Activated CD4-positive, alpha-beta T cell treated with anti-CD3 and anti-CD28 coated beads for 4 hours (primary cell): Measurements from ENCODE around the gene CUL7.
"Not testable (repeated sequence)": the region's sequence is repeated elsewhere in the genome, so short reads cannot be mapped to it uniquely, and the experiment has no call there.

Experiments
- DNase-seq, 2 donors: peaks; one replicate each; pipeline ENCODE4 v3.0.0-alpha.2; 2020

CUL7 gene

DNA sequence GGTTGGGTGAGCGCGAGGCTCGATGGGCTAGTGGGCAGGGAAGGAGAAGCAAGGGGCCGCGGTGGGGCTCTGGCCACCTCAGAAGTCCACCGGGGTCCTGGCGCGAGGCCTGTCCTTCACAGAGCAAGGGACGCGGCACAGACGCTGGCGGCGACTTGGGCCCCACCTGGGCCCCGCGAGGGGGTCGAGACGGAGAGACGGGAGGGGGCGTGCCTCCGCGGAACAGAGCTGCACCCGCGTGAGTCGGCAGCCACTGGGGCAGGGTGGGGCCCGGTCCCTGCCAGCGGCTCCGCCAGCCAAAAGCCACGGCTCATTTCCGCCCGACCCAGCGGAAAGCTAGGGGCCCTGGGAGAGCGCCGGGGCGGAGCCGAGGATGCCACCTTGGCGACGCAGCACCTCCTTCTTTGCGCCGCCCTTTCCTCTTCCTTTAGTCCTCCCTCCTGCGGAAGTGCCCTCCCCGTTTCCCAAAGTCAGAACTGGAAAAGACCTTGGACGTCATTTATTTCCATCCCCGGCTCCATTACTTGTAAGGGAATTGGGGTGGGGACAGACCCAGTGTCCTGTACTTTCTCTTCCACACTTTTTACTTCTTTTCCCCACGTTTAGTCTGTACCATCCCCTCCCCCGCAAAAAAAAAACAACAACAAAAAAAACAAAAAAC lies at the start of gene CUL7:
TSS of gene CUL7 (minus strand) at position 307 of the 661 bp plus-strand sequence. CDS start 1,063 bp downstream, outside the sequence.
- peak; percentile 83 to 85 for DNase-seq

DNA sequence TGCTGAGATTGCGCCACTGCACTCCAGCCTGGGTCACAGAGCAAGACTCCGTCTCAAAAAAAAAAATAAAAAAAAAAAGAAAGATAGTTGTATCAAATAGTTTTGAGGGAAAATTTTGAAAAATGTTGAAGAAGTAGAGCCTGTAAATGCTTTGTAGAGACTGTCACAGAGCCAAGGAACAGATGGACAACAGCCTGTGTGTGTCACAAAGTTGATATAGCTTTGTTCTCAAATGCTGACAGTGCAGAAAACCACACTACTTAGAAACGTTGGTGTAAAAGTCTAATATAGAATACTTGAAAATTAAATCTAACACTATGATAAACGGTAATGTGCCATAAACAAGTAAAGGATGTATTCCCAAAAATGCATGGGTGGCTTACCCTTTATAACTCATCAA lies 47.8 kb upstream of the CUL7 start:
- DNase-seq: no peak

DNA sequence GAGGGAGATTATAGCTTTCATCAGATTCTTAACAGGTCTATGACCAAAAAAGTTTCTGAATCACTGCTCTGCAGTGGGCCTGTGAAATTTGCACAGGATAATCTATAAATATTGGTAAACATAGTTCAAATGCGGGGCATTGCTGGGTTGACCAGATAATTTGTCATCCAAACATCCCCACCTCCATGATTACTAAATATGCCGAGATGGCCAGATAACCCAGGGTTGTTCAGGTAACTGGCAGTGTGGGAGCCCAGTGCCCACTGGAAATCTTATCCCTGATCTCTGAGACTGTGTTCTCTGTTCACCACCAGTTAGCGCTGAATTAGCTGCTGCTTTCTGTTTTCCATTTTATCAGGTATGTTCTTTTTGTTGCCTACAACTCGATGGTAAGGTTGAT lies 43.9 kb upstream of the CUL7 start:
- DNase-seq: no peak

DNA sequence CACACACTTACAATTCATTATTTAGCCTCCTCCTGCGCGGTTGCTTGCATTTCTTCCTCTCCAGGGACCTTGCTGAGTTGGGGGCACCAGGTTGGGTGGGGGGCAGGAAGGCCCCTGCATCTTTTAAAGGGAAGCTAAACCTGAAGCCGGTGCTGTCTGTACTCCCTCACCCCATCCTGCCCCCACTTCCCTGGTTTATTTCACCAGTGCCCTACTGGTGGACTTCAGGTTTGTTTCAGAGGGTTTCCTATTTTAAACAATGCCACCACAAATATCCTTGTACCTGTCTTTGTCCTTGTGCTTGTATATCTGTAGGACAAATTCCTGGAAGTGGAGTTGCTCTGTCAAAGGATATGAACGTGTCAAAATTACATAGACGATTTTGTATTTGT lies 43.4 kb upstream of the CUL7 start:
- DNase-seq: no peak

DNA sequence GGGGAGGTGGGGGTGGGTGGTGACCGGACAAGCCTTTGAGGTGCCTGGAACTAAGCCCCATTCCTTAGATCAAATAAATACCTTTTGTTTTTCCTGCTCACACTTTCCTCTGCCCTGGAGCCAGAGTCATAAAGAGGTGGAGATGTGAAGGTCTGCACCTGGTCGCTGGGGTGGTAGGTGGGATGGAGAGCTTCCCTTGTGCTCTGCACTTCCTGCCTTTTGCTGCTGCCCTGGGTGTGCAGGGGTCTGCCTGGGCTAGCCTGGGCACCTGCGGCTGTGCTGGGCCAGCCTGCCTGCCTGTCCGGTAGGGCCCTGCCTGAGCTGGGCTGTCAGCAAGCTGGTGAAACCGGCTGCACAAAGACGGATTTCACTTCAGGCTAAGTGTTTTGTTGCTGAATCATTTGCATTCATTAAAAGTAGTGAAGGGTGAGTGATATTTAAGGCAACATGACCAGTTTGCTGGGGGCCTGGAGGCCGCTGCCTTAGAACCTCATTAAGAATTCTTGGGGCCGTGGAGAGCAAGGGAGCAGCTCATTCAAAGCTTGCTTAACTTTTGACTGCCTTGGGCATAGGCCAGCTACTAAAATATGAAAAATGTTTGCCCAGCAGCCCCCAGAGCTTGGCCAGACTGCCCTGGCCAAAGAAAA lies 42.9 kb upstream of the CUL7 start:
- DNase-seq: no peak

DNA sequence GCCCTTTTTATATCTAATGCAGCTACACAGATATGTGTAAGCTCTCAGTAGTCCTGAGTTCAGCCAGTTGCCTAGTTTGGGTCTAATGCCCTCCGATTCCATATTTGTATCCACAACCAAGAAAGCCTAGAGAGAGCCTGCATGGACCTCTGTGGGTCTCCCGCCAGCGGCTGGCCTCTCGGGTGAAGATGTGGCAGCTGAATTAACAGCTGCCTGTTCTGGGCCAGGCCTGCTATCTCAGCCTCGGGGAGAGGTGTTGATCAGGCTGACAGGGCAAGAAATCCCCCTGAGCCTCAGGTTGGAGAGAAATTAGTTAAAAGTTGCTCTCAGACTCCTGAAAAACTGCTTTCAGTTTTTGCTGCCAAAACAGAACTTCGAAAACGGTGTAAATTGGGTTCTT lies 42.3 kb upstream of the CUL7 start:
- DNase-seq: no peak

DNA sequence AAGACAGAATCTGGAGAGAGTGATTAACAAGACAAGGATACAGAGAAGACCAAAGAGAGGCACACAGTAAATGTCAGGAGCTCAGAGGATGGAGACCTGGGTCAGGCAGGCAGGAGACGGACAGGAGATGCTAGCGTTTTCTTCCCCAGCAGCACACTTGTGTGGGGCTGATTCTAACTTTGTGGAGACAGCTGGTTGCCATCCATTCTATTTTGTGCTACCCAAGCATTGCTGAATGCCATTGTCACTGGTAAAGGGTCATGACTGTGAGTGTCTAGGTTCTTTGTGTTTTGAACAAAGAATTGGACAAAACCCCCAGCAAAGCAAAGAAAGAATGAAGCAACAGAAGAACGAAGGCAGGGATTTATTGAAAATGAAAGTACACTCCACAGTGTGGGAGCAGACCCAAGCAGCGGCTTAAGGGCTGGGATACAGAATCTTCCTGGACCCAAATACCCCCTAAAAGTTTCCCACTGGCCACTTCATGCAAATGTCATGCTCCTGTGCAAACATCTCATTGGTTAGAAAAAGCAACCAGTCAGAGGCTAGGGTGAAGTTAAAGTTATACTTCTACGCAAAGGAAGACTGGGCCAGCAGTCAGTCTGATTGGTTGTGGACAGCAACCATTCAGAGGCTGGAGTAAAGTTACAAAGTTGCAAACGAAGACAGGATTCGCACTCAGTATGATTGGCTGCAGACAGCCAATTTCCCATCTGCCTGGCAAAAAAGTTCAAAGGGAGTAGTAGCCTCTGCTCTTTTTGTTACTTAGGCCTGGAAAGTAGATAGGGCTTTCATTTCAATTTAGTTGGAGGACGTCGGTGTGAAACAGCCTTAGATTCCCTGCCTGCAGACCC lies 40.0 kb upstream of the CUL7 start:
- DNase-seq: no peak

DNA sequence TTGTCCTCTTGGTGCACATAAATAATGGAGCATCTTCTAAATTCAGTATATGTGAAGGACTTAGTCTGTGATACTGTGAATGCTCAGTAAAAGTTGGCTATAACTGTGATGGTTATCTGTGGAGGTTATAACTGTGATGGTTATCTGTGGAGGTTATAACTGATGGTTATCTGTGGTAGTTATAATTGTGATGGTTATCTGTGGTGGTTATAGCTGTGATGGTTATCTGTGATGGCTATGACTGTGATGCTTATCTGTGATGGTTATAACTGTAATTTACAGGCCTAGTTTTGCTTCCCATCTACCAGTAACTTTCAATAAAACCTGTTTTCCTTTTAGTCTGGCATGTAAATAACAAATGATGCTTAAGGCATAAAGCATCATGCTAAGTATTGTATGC lies 39.0 kb upstream of the CUL7 start:
- DNase-seq: no peak

DNA sequence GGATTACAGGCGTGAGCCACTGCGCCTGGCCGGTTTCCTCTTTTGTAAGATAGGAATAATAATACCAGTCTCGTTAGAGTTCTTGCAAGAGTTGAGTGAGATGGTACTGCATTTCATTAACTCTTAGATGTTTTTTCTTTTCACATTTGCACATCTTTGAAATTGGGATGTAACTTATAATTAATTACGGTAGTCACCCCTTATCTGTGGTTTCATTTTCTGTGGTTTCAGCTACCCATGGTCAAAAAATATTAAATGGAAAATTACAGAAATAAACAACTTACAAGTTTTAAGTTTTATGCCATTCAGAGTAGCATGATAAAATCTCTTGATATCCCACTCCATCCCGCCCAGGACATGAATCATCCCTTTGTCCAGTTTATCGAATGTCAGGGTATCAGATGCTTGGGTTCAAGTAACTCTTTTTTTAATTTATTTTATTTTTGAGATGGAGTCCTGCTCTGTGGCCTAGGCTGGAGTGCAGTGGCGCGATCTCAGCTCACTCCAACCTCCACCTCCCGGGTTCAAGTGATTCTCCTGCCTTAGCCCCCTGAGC lies 37.9 kb upstream of the CUL7 start:
- DNase-seq: no peak

DNA sequence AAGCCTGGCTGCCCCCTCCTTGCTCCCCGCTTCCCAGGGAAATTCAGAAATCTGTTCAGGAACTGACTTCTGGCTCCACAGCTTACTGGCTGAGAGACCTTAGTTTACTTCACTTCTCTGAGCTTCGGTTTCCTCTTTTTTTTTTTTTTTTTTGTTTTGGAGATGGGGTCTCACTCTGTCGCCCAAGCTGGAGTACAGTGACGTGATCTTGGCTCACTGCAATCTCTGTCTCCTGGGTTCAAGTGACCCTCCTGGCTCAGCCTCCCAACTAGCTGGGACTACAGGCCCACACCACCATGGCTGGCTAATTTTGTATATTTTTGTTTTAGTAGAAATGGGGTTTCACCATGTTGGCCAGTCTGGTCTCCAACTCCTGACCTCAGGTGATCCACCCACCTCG lies 37.4 kb upstream of the CUL7 start:
- no peak for DNase-seq

DNA sequence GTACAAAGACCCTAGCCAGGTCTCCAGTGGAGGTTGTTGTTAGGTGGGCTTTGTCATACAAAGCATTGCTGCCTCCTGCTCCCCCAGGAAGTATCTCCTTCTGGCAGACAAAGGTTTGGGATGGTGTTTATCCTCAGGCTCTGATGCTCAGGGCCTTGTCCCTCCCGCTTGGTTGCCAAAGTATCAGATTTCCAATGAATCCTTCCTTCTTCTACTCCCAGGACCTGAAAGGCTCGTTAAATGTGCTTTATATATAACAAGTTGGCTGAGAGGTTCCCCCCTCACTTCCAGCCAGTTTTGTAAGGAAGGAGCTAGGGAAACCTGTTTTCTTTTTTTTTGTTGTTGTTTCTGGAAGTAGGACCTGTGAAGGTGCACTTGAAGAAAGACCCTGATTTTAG lies 36.9 kb upstream of the CUL7 start:
- DNase-seq: no peak

DNA sequence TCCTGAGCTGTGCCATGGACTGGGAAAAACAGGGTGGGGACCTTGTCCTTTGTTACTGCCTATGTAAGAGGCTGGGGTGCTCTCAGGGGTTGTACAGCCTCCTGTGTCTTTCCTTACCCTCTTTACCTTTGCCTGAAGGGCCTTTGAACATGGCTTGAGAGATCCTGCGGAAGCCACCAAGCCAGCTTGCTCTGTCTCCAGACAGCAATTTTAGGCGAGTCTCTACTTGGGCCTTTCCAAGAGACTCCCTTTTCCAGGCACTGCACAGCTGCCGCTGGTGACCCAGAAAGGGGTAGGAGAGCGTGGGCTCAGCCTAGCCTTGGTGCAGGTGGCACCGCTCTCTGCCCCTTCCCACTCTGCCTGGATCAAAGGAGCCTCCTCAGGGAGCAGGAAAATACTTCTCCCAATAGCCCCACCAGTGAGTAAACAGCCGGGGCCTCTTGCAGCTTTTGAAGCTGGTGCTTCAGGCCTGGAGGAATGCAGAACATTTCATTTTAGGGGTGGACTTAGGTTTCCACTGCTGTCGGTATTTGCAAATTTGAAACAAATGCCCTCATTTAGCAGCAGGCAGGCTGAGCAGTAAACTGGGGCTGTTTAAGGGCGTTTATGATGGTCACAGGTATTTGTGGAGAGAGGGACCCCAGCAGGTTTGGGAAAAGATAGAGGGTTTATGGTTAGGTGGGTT lies 36.4 kb upstream of the CUL7 start:
- DNase-seq: no peak

DNA sequence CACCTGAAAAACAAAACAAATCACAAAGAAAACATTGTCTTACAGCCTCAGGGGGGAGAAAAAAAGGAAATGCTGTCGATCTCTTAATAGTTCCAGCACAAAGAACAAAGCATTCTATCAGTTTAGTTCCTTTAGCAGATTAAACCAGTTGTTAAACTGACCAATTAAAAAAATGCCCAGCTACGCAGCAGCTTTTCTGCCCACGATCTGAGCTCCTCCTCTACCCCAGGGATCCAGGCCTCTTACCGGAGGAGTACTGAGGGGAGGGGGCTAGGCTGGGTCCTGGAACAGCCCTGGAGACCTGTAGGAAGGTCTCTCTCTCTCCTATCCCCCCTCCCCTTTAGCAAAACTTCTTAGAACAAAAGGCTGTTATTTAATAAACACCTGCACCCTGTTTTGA lies 35.8 kb upstream of the CUL7 start:
- DNase-seq: no peak

DNA sequence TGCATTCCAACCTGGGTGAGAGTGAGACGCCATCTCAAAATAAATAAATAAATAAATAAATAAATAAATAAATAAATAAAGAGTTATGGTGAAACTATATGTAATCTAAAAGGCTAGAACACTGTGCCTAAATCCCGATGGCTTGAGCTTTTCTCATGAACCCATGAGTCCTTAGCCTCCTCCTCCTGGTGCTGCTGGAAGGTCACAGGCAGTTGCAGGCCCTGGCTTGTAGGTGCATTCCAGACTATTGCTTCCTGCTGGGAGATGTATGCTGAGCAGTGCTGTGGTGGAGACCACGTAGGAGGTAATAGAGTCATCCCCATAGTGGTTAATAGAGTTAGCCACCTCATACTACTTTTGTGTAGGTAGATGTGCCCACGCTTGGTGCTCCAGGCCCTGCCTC lies 35.0 kb upstream of the CUL7 start:
- DNase-seq: no peak

DNA sequence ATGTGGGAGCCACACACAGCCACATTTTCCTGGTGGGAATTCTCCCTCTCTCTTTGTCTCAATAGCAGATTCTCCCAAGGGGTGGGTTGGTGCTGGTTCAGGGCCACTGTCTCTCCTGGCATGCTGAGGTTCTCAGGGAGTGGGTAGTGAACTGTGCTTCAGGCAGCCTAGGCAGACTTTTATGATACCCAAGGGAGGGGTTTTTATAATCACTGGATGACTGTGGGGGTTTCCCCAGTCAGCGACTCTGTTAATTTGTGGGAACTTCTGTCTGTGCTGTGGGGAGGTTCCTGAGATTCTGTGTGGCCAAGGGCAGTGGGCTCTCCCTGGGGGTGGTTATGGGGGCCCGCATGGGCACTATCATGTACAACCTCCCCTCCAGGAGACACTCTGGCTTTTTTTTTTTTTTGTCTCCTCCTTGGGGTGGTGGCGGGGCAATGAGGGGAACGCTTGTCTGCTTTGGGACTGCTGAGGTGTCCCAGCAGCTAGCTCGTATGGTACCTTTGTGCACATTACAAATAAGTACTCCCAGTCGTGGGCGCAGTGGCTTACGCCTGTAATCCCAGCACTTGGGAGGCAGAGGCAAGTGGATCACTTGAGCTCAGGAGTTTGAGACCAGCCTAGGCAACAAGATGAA lies 32.5 kb upstream of the CUL7 start:
- DNase-seq: no peak

DNA sequence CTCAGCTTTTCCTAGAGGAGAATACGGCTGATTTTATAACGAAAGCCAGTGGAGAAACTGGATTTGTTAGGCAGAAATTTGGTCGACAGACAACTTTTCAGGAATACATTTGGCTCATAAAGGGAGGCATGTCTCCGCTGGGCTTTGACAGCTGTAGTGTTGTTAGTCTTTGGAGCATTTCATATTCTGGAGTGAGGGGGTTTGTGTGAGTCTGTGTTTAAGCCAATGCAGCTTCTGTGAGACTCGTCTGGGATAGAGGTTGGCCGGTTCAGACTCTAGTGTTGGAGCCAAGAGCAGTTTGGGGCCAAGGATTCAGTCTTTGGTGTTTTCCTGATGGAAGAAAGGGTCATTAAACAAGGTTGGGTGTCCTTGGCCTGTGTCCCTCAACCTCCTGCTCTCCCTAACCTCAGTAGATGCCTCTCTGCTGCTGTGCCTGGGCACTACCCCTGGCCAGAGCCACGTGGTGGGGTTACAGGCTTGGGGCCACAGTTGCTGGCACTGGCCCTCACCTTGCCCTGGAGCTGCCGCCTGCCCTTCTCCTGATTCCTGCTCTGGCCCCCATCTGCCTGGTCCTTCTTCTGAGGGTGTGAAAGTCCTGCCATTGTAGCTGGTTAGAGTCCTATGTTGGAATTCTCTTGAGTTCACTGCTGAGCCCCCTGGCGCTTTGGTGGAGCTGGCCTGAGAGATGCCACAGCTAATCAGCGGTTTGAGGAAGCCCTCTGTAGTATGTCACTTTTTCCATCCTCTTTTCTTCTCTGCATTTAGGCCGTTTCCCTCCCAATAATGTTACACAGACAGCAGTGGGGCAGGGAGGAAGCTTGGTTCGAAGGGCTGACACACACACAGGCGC lies 29.4 kb upstream of the CUL7 start:
- DNase-seq: no peak

DNA sequence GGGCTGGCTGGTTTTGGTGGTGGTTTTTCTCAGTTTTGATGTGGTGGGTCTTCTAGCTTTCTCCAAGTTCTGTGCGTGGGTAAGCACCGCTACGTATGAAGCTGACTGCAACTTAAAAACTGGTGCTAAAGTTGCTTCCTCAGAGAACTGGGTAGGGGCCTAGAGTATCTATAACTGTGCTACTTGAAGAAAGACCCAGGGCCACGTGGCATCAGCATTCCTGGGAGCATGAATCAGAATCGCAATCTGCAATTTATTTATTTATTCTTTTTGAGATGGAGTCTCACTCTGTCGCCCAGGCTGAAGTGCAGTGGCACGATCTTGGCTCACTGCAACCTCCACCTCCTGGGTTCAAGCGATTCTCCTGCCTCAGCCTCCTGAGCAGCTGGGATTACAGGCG lies 28.3 kb upstream of the CUL7 start:
- not testable (repeated sequence) for DNase-seq

DNA sequence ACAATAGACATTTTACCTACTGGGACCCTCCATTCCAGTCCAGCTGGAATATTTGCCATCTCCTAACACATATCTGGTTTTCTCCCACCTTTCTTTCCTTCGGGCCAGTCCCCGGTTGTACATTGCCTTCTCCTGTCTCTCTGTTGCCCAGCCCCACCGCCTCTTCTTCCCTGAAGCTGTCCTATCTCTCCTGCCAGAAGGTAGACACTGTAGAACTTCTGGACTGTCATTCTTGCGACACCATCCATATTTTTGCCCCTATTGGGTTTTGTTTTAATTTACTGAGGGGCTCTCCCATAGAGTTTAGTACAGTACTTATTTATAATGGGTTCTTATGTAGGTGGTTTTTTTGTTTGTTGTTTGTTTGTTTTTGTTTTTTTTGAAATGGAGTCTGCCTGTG lies 27.4 kb upstream of the CUL7 start:
- no peak for DNase-seq

DNA sequence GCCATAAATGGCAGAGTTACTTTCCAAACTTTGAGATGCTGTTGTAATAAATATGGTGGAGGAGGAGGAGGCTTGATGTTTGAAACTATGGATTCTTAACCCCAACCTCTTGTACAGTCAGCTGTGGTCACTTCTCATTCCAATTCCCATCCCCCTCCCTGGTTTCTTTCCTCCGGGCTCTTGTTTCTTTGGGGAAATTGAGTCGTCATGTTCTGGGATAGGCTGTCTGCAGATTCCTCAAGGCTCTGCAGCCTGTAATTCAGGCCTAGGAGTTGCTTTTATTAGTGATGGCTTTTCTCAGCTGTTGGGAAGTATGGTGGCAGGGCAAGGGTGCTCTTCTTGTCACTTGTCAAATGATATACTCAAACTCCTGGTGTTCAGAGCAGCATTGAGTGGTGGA lies 25.0 kb upstream of the CUL7 start:
- no peak for DNase-seq

DNA sequence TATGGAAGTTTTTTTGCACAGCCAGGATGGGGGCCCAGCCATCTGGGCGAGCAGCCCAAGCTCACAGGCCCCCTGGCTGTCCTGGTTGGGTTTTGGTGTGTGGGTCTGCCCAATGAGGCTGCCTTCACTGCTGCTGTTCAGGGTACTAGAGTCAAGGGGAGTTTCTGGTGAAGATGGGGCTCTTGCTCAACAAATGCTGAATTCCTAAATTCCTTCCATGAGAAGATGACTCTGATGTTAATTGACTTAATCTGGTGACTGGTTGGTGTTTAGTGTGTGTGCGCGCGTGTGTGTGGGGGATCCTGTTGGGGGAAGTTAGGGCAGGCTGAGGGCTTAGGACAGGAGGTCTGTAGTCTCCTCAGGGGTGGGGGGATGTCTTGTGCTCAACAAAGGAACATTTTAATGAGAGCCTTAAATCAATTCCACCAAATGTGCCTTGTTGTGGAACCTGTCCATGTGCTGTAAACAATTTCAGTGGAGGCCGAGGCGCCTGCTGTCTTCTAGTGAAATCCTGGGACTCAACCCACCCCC lies 24.4 kb upstream of the CUL7 start:
- DNase-seq: no peak

DNA sequence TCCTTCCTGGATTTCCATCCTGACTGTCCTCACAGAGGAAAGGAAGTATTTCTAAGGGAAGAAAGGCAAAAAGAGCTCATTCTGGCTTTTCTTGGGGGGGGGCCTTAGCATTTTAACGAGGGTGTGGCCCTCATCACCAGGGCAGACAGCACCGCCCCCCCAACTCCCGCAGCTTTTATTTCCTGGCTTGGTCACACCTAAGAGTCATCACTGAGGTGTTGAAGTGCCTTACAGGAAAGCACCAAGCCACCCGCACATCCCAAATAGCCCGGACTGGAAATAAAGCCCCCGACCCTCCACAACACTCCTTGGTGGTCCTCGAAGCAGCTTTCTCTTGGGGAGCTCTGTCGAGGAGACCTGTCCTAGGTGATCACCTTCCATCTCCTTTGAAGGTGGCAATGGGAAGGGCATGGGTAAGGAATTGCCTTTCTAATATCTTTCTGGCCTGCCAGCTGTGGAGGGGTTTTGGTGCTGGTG lies 23.7 kb upstream of the CUL7 start:
- no peak for DNase-seq
